ENCODE measurements around the gene BAIAP2L2.

BAIAP2L2 gene

DNA sequence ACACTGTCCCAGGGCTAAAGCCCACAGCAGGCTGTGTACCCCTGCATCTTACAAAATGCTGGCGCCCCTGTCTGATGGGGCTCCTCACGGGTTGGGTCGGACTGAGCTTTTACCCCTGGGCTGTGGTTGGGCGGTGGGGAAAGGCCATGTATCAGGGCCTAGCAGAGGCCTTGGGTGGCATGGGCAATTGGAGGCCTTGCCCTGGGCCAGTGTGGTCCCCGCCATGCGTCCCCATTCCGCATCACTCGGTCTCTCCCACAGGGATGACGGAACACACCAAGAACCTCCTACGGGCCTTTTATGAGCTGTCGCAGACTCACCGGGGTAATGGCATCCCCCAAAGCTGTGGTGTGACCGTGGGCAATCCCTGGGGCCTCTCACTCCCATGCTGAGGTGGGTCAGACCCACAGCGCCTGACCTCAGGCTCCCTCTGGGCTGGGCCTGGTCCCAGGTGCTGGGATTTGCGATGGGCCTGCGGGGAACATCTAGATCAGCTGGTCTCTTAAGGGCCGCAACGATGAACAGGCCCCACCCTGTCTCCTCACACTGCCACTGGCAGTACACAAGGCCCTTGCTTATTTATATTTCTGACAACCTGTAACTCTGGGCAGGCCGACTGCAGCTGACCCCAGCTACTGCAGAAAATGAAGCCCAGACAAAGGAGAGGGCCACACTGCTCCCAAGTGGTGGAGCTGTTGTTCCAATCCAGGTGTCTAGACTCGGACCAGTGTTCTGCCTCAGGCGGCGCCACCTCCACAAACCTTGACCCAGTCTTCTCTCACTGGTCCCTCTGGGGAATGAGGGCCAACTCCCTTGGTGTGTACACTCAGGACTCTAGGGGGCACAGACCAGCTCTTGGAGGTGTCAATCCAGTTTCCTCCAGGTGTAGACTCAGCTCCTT, 38.8 kb downstream of the BAIAP2L2 start:
- no peak overlapping the region for H3K9ac ChIP-seq (ENCODE audit: insufficient read length)
- H3K4me3 ChIP-seq = no peak overlapping the region
- no peak overlapping the region for H3K27ac ChIP-seq
- no peak for TF ChIP-seq EZH2 (IDR thresholded peaks at IDR 0.05)
- no peak for TF ChIP-seq FOXP2 (optimal IDR thresholded peaks at IDR 0.05; ENCODE audit: control extremely low read depth, extremely low read length, insufficient read depth)
- TF ChIP-seq POLR2AphosphoS5 (IDR thresholded peaks at IDR 0.05; ENCODE audit: borderline replicate concordance, low read depth, low read length) = no peak
- no peaks in the 10 kb centered on the region; the same call in 1 of the 2 replicates for H3K36me3 ChIP-seq (ENCODE audit: insufficient read depth, low read length)
- no peak for DNase-seq (ENCODE audit: low read depth, low spot score)
- no peaks in the 10 kb centered on the region for H3K9me3 ChIP-seq (ENCODE audit: low read depth, low read length)

DNA sequence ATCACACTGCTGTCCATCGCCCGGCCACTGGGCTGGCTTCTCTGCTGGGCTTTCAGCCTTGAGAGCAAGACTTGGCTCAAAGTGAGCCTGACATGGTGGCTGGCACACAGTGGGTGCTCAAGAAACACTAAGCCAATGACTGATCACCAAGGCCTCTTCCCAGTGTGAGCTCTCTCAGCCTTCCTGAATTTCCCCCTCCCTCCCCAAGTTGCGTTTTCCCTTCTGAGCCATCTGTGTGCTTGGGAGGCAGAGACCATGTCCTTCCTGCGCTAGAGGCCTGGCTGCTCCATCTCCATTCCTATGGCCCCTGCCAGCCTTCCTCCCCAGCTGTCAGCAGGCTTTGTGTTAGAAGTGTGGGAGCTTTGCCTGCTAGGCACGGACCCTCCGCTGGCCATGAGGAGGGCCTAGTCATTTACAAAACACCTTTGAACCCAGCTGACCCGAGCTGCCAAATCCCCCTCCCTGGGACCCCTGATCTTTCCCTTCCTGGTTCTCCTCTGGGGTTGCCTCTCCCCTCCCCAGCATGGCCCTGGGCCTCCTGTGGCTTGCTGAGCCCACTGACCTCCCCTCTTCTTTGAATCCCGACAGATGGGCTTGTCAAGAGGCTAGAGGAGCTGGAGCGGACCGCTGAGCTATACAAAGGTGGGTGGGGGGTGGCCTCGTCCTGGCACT, 40.1 kb downstream of the BAIAP2L2 start:
- Histone ChIP-seq H3K27ac (no peak overlapping the region), H3K9ac (ENCODE audit: insufficient read length) (no peak overlapping the region), H3K4me3 (no peak overlapping the region), H3K36me3 (ENCODE audit: insufficient read depth, low read length) (no peaks in the 10 kb centered on the region; the same call in 1 of the 2 replicates), H3K9me3 (ENCODE audit: low read depth, low read length) (no peaks in the 10 kb centered on the region)
- DNase-seq (ENCODE audit: low read depth, low spot score) = no peak
- no peak for TF ChIP-seq EZH2 (IDR thresholded peaks at IDR 0.05)

DNA sequence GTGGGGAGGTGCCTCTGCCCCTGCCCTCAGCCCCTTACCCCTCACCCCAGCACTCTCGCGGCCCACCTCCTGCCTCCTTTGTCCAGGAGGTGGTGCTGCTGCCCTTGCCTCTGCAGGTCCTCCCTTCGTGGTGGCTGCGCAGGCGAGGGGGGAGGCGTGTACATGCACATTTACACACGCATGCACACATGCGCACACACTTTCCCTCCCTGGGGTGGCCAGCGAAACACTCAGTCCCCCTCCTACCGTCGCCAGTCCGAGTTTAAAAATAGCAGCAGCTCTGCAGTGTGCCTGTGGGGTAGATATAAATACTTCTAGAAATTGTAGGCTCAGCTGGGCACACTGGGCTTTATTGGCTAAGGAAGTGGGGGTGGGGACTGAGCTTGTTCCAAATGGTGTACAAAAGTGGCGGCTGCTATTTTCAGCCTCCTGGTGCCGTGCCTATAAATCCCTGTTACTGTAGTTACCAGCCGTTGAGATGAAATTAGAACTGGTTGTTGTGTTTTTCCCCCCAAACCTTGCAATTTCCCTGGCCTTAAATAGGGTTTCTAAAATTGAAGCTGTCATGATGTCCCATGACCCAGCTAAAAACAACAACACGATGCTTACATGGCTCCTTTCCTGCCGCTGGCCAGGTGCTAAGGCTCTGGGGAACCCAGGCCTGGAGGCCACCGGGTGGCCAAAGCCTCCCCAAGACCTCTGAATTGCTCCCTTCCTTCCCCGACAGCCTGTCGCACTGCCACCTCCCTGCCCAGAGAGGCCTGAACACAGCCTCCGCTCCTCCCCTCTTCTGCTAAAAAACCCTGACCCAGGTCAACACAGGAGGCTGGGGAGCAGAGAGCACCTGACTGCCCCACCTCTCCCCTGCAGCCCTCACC, 40.9 kb downstream of the BAIAP2L2 start:
- no peak overlapping the region for H3K9ac ChIP-seq (ENCODE audit: insufficient read length)
- no peak for DNase-seq (ENCODE audit: low read depth, low spot score)
- no peak overlapping the region for H3K4me3 ChIP-seq
- H3K36me3 ChIP-seq (ENCODE audit: insufficient read depth, low read length) = peaks cover 5% of the 10 kb centered on the region; the same call in 1 of the 2 replicates
- H3K9me3 ChIP-seq (ENCODE audit: low read depth, low read length) = no peaks in the 10 kb centered on the region
- TF ChIP-seq FOXP2 (optimal IDR thresholded peaks at IDR 0.05; ENCODE audit: control extremely low read depth, extremely low read length, insufficient read depth) = no peak
- TF ChIP-seq POLR2AphosphoS5 (IDR thresholded peaks at IDR 0.05; ENCODE audit: borderline replicate concordance, low read depth, low read length) = no peak
- TF ChIP-seq EZH2 (IDR thresholded peaks at IDR 0.05) = no peak
- H3K27ac ChIP-seq = no peak overlapping the region

DNA sequence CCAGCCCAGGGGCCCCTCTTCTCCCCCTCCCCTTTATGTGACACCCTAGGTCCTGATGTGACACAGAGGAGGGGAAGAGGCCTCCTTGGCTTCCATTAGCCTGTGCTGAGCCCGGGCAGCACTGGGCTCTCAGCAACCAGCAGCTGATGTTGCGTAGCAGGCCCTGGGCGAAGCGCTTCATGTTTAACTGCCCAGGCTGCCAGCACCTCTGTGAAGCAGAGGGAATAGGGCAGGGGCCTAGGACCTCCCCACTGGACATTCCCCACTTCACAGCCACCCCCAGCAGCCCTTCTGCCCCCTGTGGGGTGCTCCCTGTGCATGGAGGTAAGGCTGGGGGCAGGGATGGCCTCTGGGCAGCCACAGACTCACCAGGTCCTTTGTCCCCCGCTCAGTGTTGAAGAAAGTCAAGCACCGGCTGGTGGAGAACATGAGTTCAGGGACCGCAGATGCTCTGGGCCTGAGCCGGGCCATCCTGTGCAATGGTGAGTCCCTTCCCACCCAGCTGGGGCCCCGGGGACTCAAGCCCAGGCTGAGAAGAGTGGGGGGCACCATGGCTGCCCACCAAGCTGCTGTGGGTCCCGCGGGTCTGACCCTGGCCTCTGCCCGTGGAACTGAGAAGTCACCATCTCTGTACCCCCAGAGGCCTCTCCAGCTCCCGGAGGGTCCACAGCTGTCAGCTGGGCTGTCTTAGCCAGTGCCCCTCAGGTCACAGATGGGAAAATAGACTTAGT, 41.7 kb downstream of the BAIAP2L2 start:
- Histone ChIP-seq H3K9me3 (ENCODE audit: low read depth, low read length) (no peaks in the 10 kb centered on the region), H3K36me3 (ENCODE audit: insufficient read depth, low read length) (peaks cover 5% of the 10 kb centered on the region; the same call in 1 of the 2 replicates), H3K27ac (no peak overlapping the region), H3K4me3 (no peak overlapping the region), H3K9ac (ENCODE audit: insufficient read length) (no peak overlapping the region)
- TF ChIP-seq EZH2 (IDR thresholded peaks at IDR 0.05) (no peak), POLR2AphosphoS5 (IDR thresholded peaks at IDR 0.05; ENCODE audit: borderline replicate concordance, low read depth, low read length) (no peak), FOXP2 (optimal IDR thresholded peaks at IDR 0.05; ENCODE audit: control extremely low read depth, extremely low read length, insufficient read depth) (no peak)
- DNase-seq (ENCODE audit: low read depth, low spot score) = no peak

DNA sequence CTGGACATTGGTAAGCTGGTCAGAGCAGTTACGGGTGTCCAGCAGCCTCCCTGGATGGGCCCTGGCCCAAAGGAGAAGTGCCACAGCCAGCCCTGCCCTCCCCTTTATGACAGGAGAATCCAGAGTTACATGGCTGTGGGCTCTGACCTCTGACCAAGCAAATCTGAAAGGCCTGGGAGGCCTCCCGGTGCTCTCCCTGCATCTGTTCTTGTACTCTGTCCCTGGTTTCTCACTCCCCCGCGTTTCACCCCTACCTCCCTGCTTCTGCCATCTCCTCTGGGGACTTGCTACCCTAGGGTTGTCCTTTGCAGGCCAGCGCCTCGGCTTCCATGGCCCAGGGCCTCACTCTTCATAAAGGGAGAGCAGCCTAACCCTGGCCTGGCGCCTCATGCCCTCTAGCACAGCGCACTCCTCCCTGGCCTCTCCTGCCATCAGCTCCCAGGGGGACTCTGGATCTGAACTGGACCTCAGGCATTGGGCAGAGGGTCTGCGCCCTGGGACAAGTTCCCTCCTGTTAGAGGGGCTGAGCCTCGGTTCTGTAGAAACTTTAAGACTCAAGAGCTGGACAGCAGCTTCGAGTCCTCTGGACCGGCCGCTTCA, 42.6 kb downstream of the BAIAP2L2 start:
- peaks cover 5% of the 10 kb centered on the region; the same call in 1 of the 2 replicates for H3K36me3 ChIP-seq (ENCODE audit: insufficient read depth, low read length)
- H3K27ac ChIP-seq = no peak overlapping the region
- DNase-seq (ENCODE audit: low read depth, low spot score) = no peak
- H3K4me3 ChIP-seq = no peak overlapping the region
- no peaks in the 10 kb centered on the region for H3K9me3 ChIP-seq (ENCODE audit: low read depth, low read length)
- TF ChIP-seq POLR2AphosphoS5 (IDR thresholded peaks at IDR 0.05; ENCODE audit: borderline replicate concordance, low read depth, low read length) (no peak), EZH2 (IDR thresholded peaks at IDR 0.05) (no peak), FOXP2 (optimal IDR thresholded peaks at IDR 0.05; ENCODE audit: control extremely low read depth, extremely low read length, insufficient read depth) (no peak)
- no peak overlapping the region for H3K9ac ChIP-seq (ENCODE audit: insufficient read length)

DNA sequence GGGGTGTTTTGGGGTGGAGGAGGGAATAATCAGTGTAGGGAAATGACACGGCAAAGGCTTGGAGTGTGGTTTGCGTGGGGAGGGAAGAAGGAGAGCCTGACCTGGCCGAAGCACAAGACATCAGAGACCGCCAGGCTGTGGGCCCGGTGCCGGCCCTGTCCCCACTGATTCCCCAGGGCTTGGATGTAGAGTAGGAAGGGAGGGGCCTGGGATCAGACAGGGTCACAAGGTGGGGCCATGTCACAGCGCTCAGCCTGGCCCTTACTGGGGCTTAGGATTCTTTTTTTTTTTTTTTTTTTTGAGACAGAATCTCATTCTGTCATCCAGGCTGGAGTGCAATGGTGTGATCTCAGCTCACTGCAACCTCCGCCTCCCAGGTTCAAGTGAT, 43.5 kb downstream of the BAIAP2L2 start:
- H3K27ac ChIP-seq = no peak overlapping the region
- peaks cover 5% of the 10 kb centered on the region; the same call in 1 of the 2 replicates for H3K36me3 ChIP-seq (ENCODE audit: insufficient read depth, low read length)
- H3K9ac ChIP-seq (ENCODE audit: insufficient read length) = no peak overlapping the region
- no peak overlapping the region for H3K4me3 ChIP-seq
- no peaks in the 10 kb centered on the region for H3K9me3 ChIP-seq (ENCODE audit: low read depth, low read length)
- no peak for TF ChIP-seq FOXP2 (optimal IDR thresholded peaks at IDR 0.05; ENCODE audit: control extremely low read depth, extremely low read length, insufficient read depth)
- TF ChIP-seq POLR2AphosphoS5 (IDR thresholded peaks at IDR 0.05; ENCODE audit: borderline replicate concordance, low read depth, low read length) = no peak
- TF ChIP-seq EZH2 (IDR thresholded peaks at IDR 0.05) = no peak
- no peak for DNase-seq (ENCODE audit: low read depth, low spot score)

DNA sequence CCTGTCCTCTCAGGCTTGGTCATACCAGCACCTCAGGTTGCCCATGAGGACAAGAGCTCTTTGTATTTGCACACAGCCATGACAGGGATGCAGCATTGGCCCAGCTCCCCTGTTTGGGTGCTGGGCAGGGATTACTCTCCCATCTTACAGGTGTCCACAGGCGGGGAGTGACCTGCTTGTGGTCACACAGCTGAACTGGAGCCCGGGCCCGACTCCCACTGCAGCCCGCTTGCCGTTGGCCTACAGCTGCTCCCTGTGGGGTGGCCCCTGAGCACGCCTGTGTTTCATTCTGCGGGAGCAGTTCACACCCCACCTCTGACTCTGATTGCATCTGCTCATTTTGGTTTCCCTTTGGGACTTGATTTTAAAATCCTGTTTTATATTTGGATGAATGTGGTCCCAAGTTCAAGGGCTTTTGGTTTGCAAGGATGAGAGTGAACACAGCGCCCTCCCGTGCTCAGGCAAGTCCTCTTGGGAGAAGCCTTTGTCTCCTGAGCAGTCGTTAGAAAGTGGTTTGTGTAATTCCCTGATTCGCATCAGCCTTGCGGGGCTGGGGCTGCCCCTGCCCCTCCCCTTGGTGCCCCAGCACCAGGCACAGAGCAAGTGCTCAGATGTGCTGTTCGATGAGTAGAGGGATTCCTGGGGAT, 44.0 kb downstream of the BAIAP2L2 start:
- TF ChIP-seq EZH2 (IDR thresholded peaks at IDR 0.05) (no peak), POLR2AphosphoS5 (IDR thresholded peaks at IDR 0.05; ENCODE audit: borderline replicate concordance, low read depth, low read length) (no peak), FOXP2 (optimal IDR thresholded peaks at IDR 0.05; ENCODE audit: control extremely low read depth, extremely low read length, insufficient read depth) (no peak)

More for the DNA sequence above, 44.0 kb downstream of the BAIAP2L2 start:
- Histone ChIP-seq H3K9me3 (ENCODE audit: low read depth, low read length) (no peaks in the 10 kb centered on the region), H3K27ac (no peak overlapping the region), H3K4me3 (no peak overlapping the region), H3K36me3 (ENCODE audit: insufficient read depth, low read length) (peaks cover 5% of the 10 kb centered on the region; the same call in 1 of the 2 replicates), H3K9ac (ENCODE audit: insufficient read length) (no peak overlapping the region)
- DNase-seq (ENCODE audit: low read depth, low spot score) = no peak

Data from SK-N-MC (cell line).